ENCODE data around the gene NRM.

DNA sequence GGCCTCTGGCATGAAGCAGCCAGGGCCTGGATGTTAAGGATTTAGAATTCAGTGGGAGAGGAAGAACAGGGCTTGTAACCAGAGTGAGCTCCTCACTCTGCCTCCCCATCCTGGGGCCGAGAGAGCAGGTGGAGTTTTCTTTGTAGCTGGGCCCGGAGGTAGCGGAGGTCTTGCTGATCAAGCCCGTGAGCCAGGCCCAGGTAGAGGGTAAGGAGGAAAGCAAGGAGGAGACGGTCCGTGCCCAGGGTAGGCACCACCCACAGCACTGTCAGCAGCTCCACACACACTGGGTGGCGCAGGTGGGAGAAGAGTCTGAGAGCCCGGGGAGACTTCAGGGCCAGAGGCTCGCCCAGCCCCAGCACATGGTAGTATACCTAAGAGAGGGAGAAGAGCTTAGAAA is 2.2 kb downstream of the NRM start:
- TF ChIP-seq, protein P1, sequence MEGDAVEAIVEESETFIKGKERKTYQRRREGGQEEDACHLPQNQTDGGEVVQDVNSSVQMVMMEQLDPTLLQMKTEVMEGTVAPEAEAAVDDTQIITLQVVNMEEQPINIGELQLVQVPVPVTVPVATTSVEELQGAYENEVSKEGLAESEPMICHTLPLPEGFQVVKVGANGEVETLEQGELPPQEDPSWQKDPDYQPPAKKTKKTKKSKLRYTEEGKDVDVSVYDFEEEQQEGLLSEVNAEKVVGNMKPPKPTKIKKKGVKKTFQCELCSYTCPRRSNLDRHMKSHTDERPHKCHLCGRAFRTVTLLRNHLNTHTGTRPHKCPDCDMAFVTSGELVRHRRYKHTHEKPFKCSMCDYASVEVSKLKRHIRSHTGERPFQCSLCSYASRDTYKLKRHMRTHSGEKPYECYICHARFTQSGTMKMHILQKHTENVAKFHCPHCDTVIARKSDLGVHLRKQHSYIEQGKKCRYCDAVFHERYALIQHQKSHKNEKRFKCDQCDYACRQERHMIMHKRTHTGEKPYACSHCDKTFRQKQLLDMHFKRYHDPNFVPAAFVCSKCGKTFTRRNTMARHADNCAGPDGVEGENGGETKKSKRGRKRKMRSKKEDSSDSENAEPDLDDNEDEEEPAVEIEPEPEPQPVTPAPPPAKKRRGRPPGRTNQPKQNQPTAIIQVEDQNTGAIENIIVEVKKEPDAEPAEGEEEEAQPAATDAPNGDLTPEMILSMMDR (IDR thresholded peaks at IDR 0.05), result no peak
- TF ChIP-seq EP300 (IDR thresholded peaks at IDR 0.05), result no peak
- TF ChIP-seq POLR2AphosphoS5 (IDR thresholded peaks at IDR 0.05), result no peak

Data from suprapubic skin (tissue), 4 donors.